Testis (tissue), 2 donors: Measurements from ENCODE around the gene HECTD4.
"Not testable (repeated sequence)": the region's sequence is repeated elsewhere in the genome, so short reads cannot be mapped to it uniquely, and the experiment has no call there.

ENCODE experiments used
- POLR2A ChIP-seq: fragments of 450-650 bp; IDR thresholded peaks from one replicate; pipeline ENCODE4 v1.6.1; 2017; ENCODE audit warnings: antibody characterized with exemption, mild to moderate bottlenecking, moderate library complexity
- TF ChIP-seq, protein P1 (sequence below), 3 experiments: fragments of 450-650 bp in 2 of 3; fragments of 200-600 bp in 1 of 3; sonication (generic) in 1 of 3; IDR thresholded peaks; one replicate each; pipeline ENCODE4 v1.5.1; 2016 to 2019; ENCODE audit warnings: antibody characterized with exemption in 3 of 3, mild to moderate bottlenecking in 2 of 3, moderate library complexity in 1 of 3

GRCh38 chr12:112220628-112221027 lies 161.6 kb downstream of the HECTD4 start:
- TF ChIP-seq, protein P1, sequence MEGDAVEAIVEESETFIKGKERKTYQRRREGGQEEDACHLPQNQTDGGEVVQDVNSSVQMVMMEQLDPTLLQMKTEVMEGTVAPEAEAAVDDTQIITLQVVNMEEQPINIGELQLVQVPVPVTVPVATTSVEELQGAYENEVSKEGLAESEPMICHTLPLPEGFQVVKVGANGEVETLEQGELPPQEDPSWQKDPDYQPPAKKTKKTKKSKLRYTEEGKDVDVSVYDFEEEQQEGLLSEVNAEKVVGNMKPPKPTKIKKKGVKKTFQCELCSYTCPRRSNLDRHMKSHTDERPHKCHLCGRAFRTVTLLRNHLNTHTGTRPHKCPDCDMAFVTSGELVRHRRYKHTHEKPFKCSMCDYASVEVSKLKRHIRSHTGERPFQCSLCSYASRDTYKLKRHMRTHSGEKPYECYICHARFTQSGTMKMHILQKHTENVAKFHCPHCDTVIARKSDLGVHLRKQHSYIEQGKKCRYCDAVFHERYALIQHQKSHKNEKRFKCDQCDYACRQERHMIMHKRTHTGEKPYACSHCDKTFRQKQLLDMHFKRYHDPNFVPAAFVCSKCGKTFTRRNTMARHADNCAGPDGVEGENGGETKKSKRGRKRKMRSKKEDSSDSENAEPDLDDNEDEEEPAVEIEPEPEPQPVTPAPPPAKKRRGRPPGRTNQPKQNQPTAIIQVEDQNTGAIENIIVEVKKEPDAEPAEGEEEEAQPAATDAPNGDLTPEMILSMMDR (IDR thresholded peaks at IDR 0.05), result not testable (repeated sequence)
- not testable (repeated sequence) for TF ChIP-seq POLR2A
